HepG2 (cell line): ENCODE data around the gene RHEBL1. TPM values are rescaled to one million over a fixed set of nuclear protein-coding genes. Genes with fewer than 3 reads are reported as not detected.

ENCODE experiments used
- ETV6 ChIP-seq: sonication (generic); formaldehyde crosslinking; conservative IDR thresholded peaks from 2 replicates; pipeline ENCODE4 v1.4.0; 2020; ENCODE audit warnings: missing genetic modification reagents
- HMGXB4 ChIP-seq, 2 experiments: sonication (generic) in 1 of 2; formaldehyde crosslinking in 1 of 2; IDR thresholded peaks; 2 replicates each; pipeline versions ENCODE4 v1.4.0 to v1.6.1; 2018 to 2020; ENCODE audit warnings: missing genetic modification reagents in 2 of 2, borderline replicate concordance in 1 of 2, low read depth in 1 of 2, mild to moderate bottlenecking in 1 of 2, missing biosample characterization in 1 of 2
- MED13 ChIP-seq: sonication (generic); formaldehyde crosslinking; IDR thresholded peaks from 2 replicates; pipeline ENCODE4 v1.5.0; 2020; ENCODE audit warnings: missing genetic modification reagents
- POGK ChIP-seq: sonication (generic); formaldehyde crosslinking; conservative IDR thresholded peaks from 2 replicates; pipeline ENCODE4 v1.8.0; 2022; ENCODE audit warnings: mild to moderate bottlenecking, moderate library complexity, missing genetic modification reagents
- SALL2 ChIP-seq: sonication (generic); formaldehyde crosslinking; IDR thresholded peaks from 2 replicates; pipeline ENCODE4 v1.8.1; 2023; ENCODE audit warnings: mild to moderate bottlenecking, missing genetic modification reagents, inconsistent platforms
- SRSF9 ChIP-seq: fragments of 200-400 bp; formaldehyde crosslinking; IDR thresholded peaks from 2 replicates; pipeline ENCODE4 v1.6.1; 2018; ENCODE audit warnings: borderline replicate concordance, mild to moderate bottlenecking, low read depth, low read length; ENCODE audit not compliant: insufficient read depth, poor library complexity, severe bottlenecking
- TP53 ChIP-seq: sonication (generic); formaldehyde crosslinking; conservative IDR thresholded peaks from 2 replicates; pipeline ENCODE4 v1.4.0; 2020; ENCODE audit warnings: missing genetic modification reagents
- ZNF484 ChIP-seq: sonication (generic); formaldehyde crosslinking; IDR thresholded peaks from 2 replicates; pipeline ENCODE4 v1.5.1; 2020; ENCODE audit warnings: mild to moderate bottlenecking, low read depth, missing genetic modification reagents, borderline replicate concordance
- ZNF547 ChIP-seq: sonication (generic); formaldehyde crosslinking; IDR thresholded peaks from 2 replicates; pipeline ENCODE4 v1.5.1; 2020; ENCODE audit warnings: mild to moderate bottlenecking, missing genetic modification reagents
- ZNF761 ChIP-seq: sonication (generic); formaldehyde crosslinking; conservative IDR thresholded peaks from 2 replicates; pipeline ENCODE4 v1.4.0; 2020; ENCODE audit warnings: mild to moderate bottlenecking, missing genetic modification reagents
- ZNF768 ChIP-seq: sonication (generic); formaldehyde crosslinking; IDR thresholded peaks from 2 replicates; pipeline ENCODE4 v1.4.0; 2020; ENCODE audit warnings: missing genetic modification reagents
- ZNF839 ChIP-seq: sonication (generic); formaldehyde crosslinking; IDR thresholded peaks from 2 replicates; pipeline ENCODE4 v1.4.0; 2020; ENCODE audit warnings: missing genetic modification reagents, mild to moderate bottlenecking, borderline replicate concordance
- ZZZ3 ChIP-seq: sonication (generic); formaldehyde crosslinking; IDR thresholded peaks from 2 replicates; pipeline ENCODE4 v1.4.0; 2020; ENCODE audit warnings: missing genetic modification reagents, mild to moderate bottlenecking, borderline replicate concordance
- polyA plus RNA-seq, 8 experiments: library from polyadenylated mRNA; depleted of rRNA in 3 of 8; stranded (reverse) in 7 of 8; unstranded in 1 of 8; fragments of >200 nt; fragmentation: Illumina TruSeq in 4 of 8; extraction: Trizol in 4 of 8; gene quantifications; 2 replicates each; pipeline versions ENCODE4 v1.2.1 to v1.2.3, GENCODE V29; 2011 to 2016; ENCODE audit warnings: low read depth in 4 of 8, missing spikeins in 1 of 8, mixed read lengths in 1 of 8; ENCODE audit not compliant: insufficient read depth in 1 of 8
- total RNA-seq, 5 experiments: library from RNA; depleted of rRNA; stranded (reverse); fragments of >200 nt; fragmentation: Illumina TruSeq; extraction: Trizol; gene quantifications; 2 replicates each; pipeline ENCODE4 v1.2.3, GENCODE V29; 2016; ENCODE audit warnings: low read depth in 1 of 5
- TF ChIP-seq, protein P1 (sequence below): sonication (generic); formaldehyde crosslinking; IDR thresholded peaks from 2 replicates; pipeline ENCODE4 v1.9.0; 2021; ENCODE audit warnings: missing genetic modification reagents, borderline replicate concordance
- TF ChIP-seq, protein P2 (sequence below), 2 experiments: IDR thresholded peaks; 2 replicates each; pipeline ENCODE4 v1.6.1; 2011 to 2012; ENCODE audit warnings: low read length in 2 of 2, borderline replicate concordance in 1 of 2, low read depth in 1 of 2, mild to moderate bottlenecking in 1 of 2, moderate library complexity in 1 of 2

The RHEBL1 gene
- total and polyA plus RNA-seq, 2 of the 13 experiments (the other 11 are each of a cell fraction or from before 2014, with no cell fraction given), result 1.4 to 2.5 TPM

GRCh38 chr12:49110464-49111155 is 40.8 kb upstream of the RHEBL1 start, which contains the start of gene LMBR1L (continued):
- TF ChIP-seq POGK (CRISPR knock-in tag) (peak; percentile 57; the same call in 1 of the 2 replicates), TP53 (0 out of 2 replicates have a peak, but pooled peaks have one; percentile 43), HMGXB4 (CRISPR knock-in tag; IDR thresholded peaks at IDR 0.05; ENCODE audit: borderline replicate concordance in 1 of 2, low read depth in 1 of 2) (peak; percentile 79 to 83), SALL2 (CRISPR knock-in tag) (peak; percentile 44; the same call in 1 of the 2 replicates), SRSF9 (no peak), ETV6 (CRISPR knock-in tag) (no peak), ZNF547 (CRISPR knock-in tag) (peak; percentile 75; the same call in 1 of the 2 replicates), ZZZ3 (CRISPR knock-in tag) (no peak), ZNF484 (CRISPR knock-in tag) (no peak), MED13 (CRISPR knock-in tag) (no peak), ZNF768 (CRISPR knock-in tag) (no peak), ZNF839 (CRISPR knock-in tag) (no peak), ZNF761 (no peak)
- TF ChIP-seq, protein P1, sequence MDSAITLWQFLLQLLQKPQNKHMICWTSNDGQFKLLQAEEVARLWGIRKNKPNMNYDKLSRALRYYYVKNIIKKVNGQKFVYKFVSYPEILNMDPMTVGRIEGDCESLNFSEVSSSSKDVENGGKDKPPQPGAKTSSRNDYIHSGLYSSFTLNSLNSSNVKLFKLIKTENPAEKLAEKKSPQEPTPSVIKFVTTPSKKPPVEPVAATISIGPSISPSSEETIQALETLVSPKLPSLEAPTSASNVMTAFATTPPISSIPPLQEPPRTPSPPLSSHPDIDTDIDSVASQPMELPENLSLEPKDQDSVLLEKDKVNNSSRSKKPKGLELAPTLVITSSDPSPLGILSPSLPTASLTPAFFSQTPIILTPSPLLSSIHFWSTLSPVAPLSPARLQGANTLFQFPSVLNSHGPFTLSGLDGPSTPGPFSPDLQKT, result no peak
- TF ChIP-seq, protein P2, sequence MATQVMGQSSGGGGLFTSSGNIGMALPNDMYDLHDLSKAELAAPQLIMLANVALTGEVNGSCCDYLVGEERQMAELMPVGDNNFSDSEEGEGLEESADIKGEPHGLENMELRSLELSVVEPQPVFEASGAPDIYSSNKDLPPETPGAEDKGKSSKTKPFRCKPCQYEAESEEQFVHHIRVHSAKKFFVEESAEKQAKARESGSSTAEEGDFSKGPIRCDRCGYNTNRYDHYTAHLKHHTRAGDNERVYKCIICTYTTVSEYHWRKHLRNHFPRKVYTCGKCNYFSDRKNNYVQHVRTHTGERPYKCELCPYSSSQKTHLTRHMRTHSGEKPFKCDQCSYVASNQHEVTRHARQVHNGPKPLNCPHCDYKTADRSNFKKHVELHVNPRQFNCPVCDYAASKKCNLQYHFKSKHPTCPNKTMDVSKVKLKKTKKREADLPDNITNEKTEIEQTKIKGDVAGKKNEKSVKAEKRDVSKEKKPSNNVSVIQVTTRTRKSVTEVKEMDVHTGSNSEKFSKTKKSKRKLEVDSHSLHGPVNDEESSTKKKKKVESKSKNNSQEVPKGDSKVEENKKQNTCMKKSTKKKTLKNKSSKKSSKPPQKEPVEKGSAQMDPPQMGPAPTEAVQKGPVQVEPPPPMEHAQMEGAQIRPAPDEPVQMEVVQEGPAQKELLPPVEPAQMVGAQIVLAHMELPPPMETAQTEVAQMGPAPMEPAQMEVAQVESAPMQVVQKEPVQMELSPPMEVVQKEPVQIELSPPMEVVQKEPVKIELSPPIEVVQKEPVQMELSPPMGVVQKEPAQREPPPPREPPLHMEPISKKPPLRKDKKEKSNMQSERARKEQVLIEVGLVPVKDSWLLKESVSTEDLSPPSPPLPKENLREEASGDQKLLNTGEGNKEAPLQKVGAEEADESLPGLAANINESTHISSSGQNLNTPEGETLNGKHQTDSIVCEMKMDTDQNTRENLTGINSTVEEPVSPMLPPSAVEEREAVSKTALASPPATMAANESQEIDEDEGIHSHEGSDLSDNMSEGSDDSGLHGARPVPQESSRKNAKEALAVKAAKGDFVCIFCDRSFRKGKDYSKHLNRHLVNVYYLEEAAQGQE (IDR thresholded peaks at IDR 0.05; ENCODE audit: borderline replicate concordance in 1 of 2, low read depth in 1 of 2, low read length in 2 of 2), result 0 out of 4 replicates have a peak, but pooled peaks of 1 of the 2 experiments have one; percentile 39
